ENCODE data around the gene CCNG2.
"Not testable (repeated sequence)": the region's sequence is repeated elsewhere in the genome, so short reads cannot be mapped to it uniquely, and the experiment has no call there.

CCNG2 gene, protein sequence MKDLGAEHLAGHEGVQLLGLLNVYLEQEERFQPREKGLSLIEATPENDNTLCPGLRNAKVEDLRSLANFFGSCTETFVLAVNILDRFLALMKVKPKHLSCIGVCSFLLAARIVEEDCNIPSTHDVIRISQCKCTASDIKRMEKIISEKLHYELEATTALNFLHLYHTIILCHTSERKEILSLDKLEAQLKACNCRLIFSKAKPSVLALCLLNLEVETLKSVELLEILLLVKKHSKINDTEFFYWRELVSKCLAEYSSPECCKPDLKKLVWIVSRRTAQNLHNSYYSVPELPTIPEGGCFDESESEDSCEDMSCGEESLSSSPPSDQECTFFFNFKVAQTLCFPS

DNA sequence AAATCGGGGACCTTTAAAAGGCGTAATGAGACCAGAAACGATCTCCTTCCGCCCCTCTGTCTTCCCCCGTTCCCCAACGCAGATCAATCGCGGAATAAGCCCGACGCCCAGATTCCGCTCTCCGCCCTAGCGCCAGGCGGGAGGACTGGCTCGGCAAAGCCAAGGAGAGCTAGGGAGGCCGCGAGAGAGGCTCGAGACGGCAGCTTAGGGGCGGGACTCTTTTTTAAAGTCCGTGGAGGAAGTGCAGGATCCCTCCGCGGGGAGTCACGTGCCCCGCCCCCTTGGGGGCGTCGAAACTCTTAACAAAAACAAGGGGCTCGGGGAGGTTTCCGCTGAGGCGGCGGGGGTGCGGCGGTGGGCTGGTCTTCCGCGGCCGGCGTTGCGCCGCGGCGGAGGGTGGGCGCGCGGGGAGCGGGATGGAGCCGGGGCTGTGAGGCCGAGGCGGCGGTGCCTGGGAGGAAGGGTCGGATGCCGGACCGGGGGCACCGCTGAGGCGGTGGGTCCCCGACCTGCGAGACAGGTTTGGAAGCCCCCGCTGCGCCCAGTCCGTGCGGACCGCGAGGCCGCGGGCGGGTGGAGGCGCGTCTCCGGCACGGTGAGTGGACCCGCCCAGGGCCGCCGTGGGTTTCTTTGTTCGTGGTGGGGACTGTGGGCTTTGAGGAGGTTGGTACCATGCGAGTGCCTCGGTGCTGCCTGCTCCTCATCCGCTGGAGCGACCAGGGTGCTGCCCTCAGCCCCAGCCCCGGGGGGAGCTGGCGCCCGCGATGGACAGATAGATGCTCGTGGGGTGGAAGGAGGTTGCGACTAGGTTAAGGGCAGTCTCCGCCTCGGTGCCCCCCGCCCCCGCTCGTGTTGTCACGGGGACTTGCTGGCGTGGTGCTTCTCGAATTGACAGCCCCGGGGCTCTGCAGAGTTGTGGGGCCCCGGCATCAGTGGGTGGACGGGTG, at the start of gene CCNG2:
Gene CCNG2, plus strand, starts transcription at position 296 of the 947 bp plus-strand sequence. CDS start 1,326 bp downstream, outside the sequence.
- ATAC-seq (peak; percentile 35), DNase-seq (peak; percentile 82)

DNA sequence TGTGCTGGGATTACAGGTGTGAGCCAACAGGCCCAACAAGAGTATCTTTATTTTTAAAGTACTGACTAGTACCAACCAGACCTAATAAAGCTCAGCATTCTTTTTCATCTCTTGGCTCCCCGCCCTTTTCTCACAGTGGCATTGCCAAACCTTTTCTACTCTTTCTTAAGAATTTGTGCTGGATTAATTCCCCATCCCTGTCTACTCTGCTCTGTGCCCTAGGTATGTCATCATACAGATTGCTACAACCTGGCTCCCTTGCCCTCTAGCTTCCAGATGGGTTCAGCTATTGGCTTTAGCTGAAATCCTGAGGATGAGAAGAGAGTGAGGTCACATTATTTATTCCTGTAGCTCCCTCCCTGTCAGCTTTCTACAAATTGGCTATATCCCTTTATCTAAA, 46.3 kb upstream of the CCNG2 start:
- no peak for DNase-seq
- ATAC-seq: no peak

DNA sequence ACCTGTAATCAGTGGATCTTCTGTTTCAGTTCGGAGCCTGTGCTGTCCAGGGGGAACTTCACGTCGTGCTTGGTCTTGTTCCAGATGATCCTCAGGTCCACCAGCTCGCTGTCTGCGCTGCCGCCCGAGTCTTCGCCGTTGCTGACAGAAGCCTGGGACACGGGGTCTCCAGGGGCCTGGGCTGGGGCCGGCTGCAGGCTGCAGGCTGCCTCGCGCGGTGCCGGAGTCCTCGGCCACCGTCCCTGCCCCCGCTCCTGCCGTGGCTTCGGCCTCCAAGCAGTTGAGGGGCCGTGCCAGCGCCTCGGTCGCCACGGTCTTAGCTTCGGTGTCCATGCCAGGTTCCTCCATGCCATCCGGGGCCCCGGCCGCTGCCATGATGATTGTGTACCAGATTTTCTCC, 43.9 kb upstream of the CCNG2 start:
- no peak for DNase-seq
- ATAC-seq: no peak

DNA sequence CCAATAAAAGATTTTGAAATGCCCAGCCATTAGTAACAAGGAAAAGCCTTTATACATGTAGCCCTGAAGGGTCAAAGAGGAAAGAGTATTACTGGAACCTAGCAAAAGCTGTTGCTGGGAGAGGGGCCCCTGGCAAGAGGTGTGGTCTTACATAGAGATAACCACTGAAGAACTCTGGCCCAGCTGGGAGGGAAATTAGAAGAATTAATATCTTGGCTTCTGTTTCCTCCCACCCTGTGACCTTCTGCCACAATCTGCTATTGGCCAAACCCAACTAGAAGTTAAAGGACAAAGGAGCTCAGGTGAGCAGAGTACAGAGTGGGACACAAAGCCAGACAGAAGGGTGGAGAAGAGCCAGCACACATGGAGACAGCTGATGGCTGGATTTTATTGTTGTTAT, 39.3 kb upstream of the CCNG2 start:
- ATAC-seq (no peak), DNase-seq (no peak)

GRCh38 chr4:77120886-77121508, 36.0 kb upstream of the CCNG2 start:
- no peak for ATAC-seq

GRCh38 chr4:77121736-77122240, 35.2 kb upstream of the CCNG2 start:
- no peak for ATAC-seq
- DNase-seq: no peak

More at GRCh38 chr4:77120886-77121508, 36.0 kb upstream of the CCNG2 start:
- no peak for DNase-seq

DNA sequence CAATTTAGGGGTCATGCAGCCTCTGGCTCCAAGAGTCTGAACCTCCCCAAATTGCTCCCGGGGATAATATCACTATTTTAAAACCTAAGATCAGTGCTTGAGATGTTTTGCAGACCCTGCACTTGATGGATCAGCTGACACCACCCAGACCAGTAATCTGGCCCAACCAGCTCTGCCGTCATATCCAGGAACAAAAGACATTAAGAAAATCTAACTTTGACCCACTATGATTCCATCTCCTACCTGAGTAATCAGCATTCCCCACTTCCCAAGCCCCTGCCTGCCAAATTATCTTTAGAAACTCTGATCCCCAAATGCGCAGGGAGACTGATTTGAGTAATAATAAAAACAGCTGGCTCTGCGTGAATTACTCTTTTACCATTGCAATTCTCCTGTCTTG, 34.4 kb upstream of the CCNG2 start:
- DNase-seq: no peak
- no peak for ATAC-seq

GRCh38 chr4:77123411-77123810, 33.6 kb upstream of the CCNG2 start:
- DNase-seq: no peak
- ATAC-seq: no peak

- DNase-seq (no peak), ATAC-seq (no peak)
These were observed 32.4 kb upstream of the CCNG2 start for GRCh38 chr4:77124576-77124975.

DNA sequence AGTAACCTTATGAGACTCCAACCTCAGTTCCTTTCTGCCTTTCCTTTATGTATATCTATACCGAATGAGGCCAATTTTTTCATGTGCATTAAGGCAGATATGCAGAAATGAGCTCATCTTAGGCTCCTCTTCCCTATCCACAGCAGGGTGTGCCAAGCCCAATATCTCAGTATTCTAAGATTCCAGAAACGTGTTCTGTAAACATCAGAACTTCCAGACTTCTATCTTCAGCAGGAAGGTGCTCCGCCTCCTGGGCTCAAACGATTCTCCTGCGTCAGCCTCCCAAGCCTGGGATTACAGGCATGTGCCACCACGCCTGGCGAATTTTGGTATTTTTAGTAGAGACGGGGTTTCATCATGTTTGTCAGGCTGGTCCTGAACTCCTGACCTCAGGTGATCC, 31.0 kb upstream of the CCNG2 start:
- ATAC-seq: no peak
- DNase-seq: no peak

DNA sequence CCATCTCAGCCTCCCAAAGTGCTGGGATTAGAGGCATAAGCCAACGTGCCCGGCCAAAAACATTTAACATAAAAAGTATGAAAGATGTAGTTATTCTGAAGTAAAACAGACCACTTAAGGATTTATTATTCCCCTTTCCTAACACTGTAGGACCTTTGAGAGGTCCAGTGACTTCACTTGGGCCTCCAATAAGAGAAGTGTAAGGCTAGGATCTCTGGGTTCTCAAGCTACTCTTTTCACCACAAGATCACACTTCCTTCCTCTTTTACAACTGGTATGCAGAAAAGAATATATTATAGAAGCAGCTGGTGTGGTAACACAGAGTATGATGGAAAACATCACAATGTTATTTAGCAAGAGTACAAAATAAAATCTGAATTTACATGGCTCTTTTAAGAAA, 30.2 kb upstream of the CCNG2 start:
- ATAC-seq: no peak
- no peak for DNase-seq

- ATAC-seq (no peak), DNase-seq (no peak)
These were observed 29.8 kb upstream of the CCNG2 start for GRCh38 chr4:77127215-77127614.

GRCh38 chr4:77127837-77128621, 29.0 kb upstream of the CCNG2 start:
- DNase-seq (no peak), ATAC-seq (no peak)

GRCh38 chr4:77132652-77133312, 24.2 kb upstream of the CCNG2 start:
- DNase-seq (no peak), ATAC-seq (no peak)

DNA sequence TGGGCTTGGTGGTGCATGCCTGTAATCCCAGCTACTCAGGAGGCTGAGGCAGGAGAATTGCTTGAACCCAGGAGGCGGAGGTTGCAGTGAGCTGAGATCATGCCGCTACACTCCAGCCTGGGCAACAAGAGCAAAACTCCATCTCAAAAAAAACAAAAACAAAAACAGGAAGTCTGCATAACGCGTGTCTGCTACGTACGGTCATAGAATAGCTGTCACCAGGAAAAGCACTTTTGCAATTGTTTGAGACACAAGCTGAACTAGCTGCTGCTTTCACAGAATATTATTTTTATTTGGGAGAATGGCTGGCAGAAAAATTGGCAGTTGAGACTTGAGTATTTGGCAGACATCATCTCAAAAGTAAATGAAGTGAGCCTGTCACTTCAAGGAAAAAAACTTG, 19.6 kb upstream of the CCNG2 start:
- ATAC-seq, DNase-seq: not testable (repeated sequence)

- ATAC-seq: no peak
- DNase-seq: no peak
These were observed 14.9 kb upstream of the CCNG2 start for GRCh38 chr4:77141964-77142645.

GRCh38 chr4:77142646-77143028, 14.4 kb upstream of the CCNG2 start:
- ATAC-seq (no peak), DNase-seq (no peak)

DNA sequence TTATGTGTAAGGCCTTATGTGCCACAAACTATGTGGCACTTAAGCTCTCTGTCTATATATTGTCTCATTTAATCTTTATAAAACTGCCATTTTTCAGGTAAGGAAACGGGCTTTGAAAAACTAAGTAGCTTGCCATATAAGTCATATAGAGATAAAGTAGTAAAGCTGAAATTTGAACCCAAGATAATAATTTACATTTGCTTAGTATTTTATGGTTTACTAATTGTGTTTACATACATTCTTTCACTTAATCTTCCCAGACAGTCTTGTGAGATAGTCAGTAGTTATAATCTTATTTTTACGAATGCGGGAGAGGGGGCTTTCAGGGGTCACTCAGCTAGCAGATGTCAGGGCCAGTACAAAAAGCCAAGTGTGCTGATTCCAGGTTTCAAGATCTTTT, 13.9 kb upstream of the CCNG2 start:
- DNase-seq (no peak), ATAC-seq (no peak)

- DNase-seq: no peak
- ATAC-seq: no peak
These were observed 11.2 kb upstream of the CCNG2 start for GRCh38 chr4:77145842-77146185.

DNA sequence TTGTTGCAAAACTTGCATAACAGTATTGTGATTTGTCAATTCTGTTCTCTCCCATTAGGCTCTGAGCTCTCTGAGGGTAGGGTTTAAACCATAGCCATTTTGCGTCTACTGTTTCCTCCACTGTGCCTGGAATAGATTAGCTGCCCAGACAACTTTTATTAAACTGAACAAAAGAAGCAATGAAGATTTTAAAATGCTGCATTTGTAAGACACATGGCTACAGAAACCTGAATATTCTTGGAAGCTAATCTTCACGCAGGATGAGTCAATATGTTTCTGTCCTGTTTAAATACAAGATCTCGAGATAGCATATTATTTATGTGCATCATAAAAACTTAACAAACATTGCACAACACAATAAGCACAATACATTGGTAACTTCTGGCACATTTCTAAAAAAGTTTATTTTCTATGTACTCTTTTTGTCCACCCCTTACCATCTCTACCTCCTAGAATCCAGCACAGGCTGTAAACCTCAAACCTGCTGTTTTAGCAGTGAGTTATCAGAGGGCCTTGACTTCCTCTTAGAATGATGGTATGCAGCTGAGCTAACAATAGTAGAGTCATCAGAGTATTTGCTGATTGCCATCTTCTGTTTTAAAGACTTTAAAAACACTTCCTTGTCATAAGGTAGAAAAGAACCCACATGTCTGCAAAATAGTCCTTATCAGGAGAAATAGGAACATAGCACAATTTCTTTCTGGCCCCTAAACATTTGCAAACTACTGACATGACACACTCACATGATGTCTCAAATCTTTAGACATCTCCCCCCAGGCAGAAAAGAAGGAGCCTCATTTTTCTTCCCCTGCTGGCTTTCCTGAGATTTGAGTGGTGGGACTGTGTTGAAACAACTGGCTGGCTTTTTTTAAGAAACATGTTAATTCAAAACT, 10.6 kb upstream of the CCNG2 start:
- no peak for DNase-seq

More for the DNA sequence above, 10.6 kb upstream of the CCNG2 start:
- no peak for ATAC-seq
